HepG2 (cell line): ENCODE measurements around the gene HPD. TPM values are rescaled to one million over a fixed set of nuclear protein-coding genes. Genes with fewer than 3 reads are reported as not detected.

Experiments used
- ATAC-seq: fragments of 200-7000 bp; cut with Tn5 transposase; 3 replicates; pipeline ENCODE4 v1.9.1; 2020; ENCODE audit warnings: mild to moderate bottlenecking, moderate library complexity
- BruUV-seq: library from RNA; stranded (reverse); fragments of 400-500 nt; replicated peaks from 2 replicates; lab custom pipeline; 2021; lab: Mats Ljungman, UMichigan
- CTCF ChIA-PET: fragments of 300-600 bp; formaldehyde crosslinking; extraction: SDS; loops from one replicate; lab custom pipeline; 2021; ENCODE audit warnings: low total read pairs, inconsistent platforms, low intra/inter-chr PET ratio; lab: Yijun Ruan, JAX
- POLR2A ChIA-PET: fragments of 350-600 bp; sonication (Branson Sonifier 250); formaldehyde crosslinking; loops from one replicate; lab custom pipeline; 2020; ENCODE audit warnings: antibody characterized with exemption, inconsistent platforms; lab: Yijun Ruan, JAX
- DNase-seq: peaks from one replicate; pipeline ENCODE4 v3.0.0-alpha.2; 2015; ENCODE audit warnings: low spot score
- FAIRE-seq: peaks from 3 replicates; lab custom pipeline; 2011; peaks lifted over from hg19 to GRCh38; lab: Jason Lieb, UNC
- H2AFZ ChIP-seq: one replicate; pipeline ENCODE4 v1.6.1; 2011; ENCODE audit warnings: low read length, inconsistent platforms
- H3K27ac ChIP-seq: fragments of 300-600 bp; 3 replicates; pipeline ENCODE4 v1.8.0; 2011; ENCODE audit warnings: mixed run types, mild to moderate bottlenecking, mixed read lengths, low read length, inconsistent platforms; ENCODE audit not compliant: insufficient read depth; ENCODE audit errors: extremely low read length
- H3K27me3 ChIP-seq, 2 experiments: fragments of 200-600 bp in 1 of 2; 2 replicates in 1 of 2; 3 replicates in 1 of 2; pipeline versions ENCODE4 v1.6.0 to v1.8.0; 2011; ENCODE audit warnings: low read length in 2 of 2, mild to moderate bottlenecking in 2 of 2, moderate library complexity in 2 of 2, inconsistent platforms in 1 of 2; ENCODE audit not compliant: insufficient read depth in 2 of 2, control insufficient read depth in 1 of 2
- H3K36me3 ChIP-seq, 2 experiments: fragments of 200-600 bp in 1 of 2; replicated peaks in 1 of 2; 2 replicates in 1 of 2; 3 replicates in 1 of 2; pipeline versions ENCODE4 v1.5.1 to v1.8.0; 2011; ENCODE audit warnings: low read length in 2 of 2, inconsistent platforms in 1 of 2; ENCODE audit not compliant: insufficient read depth in 2 of 2, control insufficient read depth in 1 of 2
- H3K4me1 ChIP-seq: 2 replicates; pipeline ENCODE4 v1.5.1; 2012; ENCODE audit warnings: low read length, inconsistent platforms; ENCODE audit not compliant: insufficient read depth
- H3K4me2 ChIP-seq: 2 replicates; pipeline ENCODE4 v1.6.0; 2011; ENCODE audit warnings: low read depth, low read length, inconsistent platforms
- H3K4me3 ChIP-seq, 3 experiments: fragments of 200-600 bp in 1 of 3; sonication (generic), shearing (Covaris generic) in 1 of 3; replicated peaks in 1 of 3; 2 replicates each; pipeline ENCODE4 v1.5.1; 2011 to 2016; ENCODE audit warnings: low read length in 3 of 3, inconsistent platforms in 2 of 3, low read depth in 2 of 3, mild to moderate bottlenecking in 2 of 3, control low read depth in 1 of 3, mixed read lengths in 1 of 3; ENCODE audit not compliant: insufficient read depth in 1 of 3
- H3K79me2 ChIP-seq: one replicate; pipeline ENCODE4 v1.6.1; 2011; ENCODE audit warnings: low read length, inconsistent platforms; ENCODE audit not compliant: insufficient read depth
- H3K9ac ChIP-seq: 2 replicates; pipeline ENCODE4 v1.6.0; 2011; ENCODE audit warnings: mild to moderate bottlenecking, low read depth, low read length, inconsistent platforms; ENCODE audit not compliant: insufficient read depth
- H3K9me3 ChIP-seq: 2 replicates; pipeline ENCODE4 v1.5.1; 2012; ENCODE audit warnings: mild to moderate bottlenecking, low read length
- H4K20me1 ChIP-seq: 2 replicates; pipeline ENCODE4 v1.6.0; 2011; ENCODE audit warnings: inconsistent platforms, mild to moderate bottlenecking, low read length, moderate library complexity; ENCODE audit not compliant: insufficient read depth
- ATF7-NPFF ChIP-seq: sonication (generic); formaldehyde crosslinking; IDR thresholded peaks from 2 replicates; pipeline ENCODE4 v1.8.1; 2023; ENCODE audit warnings: mild to moderate bottlenecking, low read depth, missing genetic modification reagents, moderate library complexity
- EP300 ChIP-seq, 3 experiments: sonication (generic) in 1 of 3; formaldehyde crosslinking in 1 of 3; IDR thresholded peaks; 2 replicates each; pipeline versions ENCODE4 v1.5.1 to v1.6.1; 2011 to 2020; ENCODE audit warnings: low read depth in 2 of 3, low read length in 2 of 3, borderline replicate concordance in 1 of 3, improper control_type of control experiment in 1 of 3, mild to moderate bottlenecking in 1 of 3, missing genetic modification reagents in 1 of 3, moderate library complexity in 1 of 3
- HOXA7 ChIP-seq: sonication (generic); formaldehyde crosslinking; IDR thresholded peaks from 2 replicates; pipeline ENCODE4 v1.8.1; 2022; ENCODE audit warnings: mild to moderate bottlenecking, missing genetic modification reagents, moderate library complexity
- LCORL ChIP-seq, 2 experiments: fragments of 450-650 bp in 1 of 2; sonication (generic) in 1 of 2; formaldehyde crosslinking in 1 of 2; IDR thresholded peaks; 2 replicates each; pipeline versions ENCODE4 v1.5.0 to v1.6.1; 2017 to 2020; ENCODE audit warnings: antibody characterized with exemption in 1 of 2, missing genetic modification reagents in 1 of 2
- PHF8 ChIP-seq: sonication (generic); formaldehyde crosslinking; IDR thresholded peaks from 2 replicates; pipeline ENCODE4 v1.5.0; 2020; ENCODE audit warnings: missing genetic modification reagents
- TBX2 ChIP-seq: sonication (generic); formaldehyde crosslinking; IDR thresholded peaks from 2 replicates; pipeline ENCODE4 v1.5.0; 2020; ENCODE audit warnings: missing genetic modification reagents, mild to moderate bottlenecking, borderline replicate concordance
- YY1 ChIP-seq: IDR thresholded peaks from 2 replicates; pipeline ENCODE4 v1.6.1; 2011; ENCODE audit warnings: low read length, low read depth, moderate library complexity, mild to moderate bottlenecking; ENCODE audit not compliant: insufficient read depth, insufficient replicate concordance
- ZBTB38 ChIP-seq: sonication (generic); formaldehyde crosslinking; IDR thresholded peaks from 2 replicates; pipeline ENCODE4 v1.5.1; 2020; ENCODE audit warnings: mild to moderate bottlenecking, missing genetic modification reagents
- ZMYM3 ChIP-seq: sonication (generic); formaldehyde crosslinking; IDR thresholded peaks from 2 replicates; pipeline ENCODE4 v1.5.1; 2020; ENCODE audit warnings: mild to moderate bottlenecking, missing genetic modification reagents
- ZNF276 ChIP-seq: sonication (generic); formaldehyde crosslinking; IDR thresholded peaks from 2 replicates; pipeline ENCODE4 v1.4.0; 2020; ENCODE audit warnings: mild to moderate bottlenecking, low read depth, missing genetic modification reagents
- ZNF335 ChIP-seq: sonication (generic); formaldehyde crosslinking; IDR thresholded peaks from 2 replicates; pipeline ENCODE4 v1.4.0; 2020; ENCODE audit warnings: missing genetic modification reagents
- ZNF557 ChIP-seq: sonication (generic); formaldehyde crosslinking; IDR thresholded peaks from 2 replicates; pipeline ENCODE4 v1.4.0; 2020; ENCODE audit warnings: missing genetic modification reagents
- ZNF564 ChIP-seq: sonication (generic); formaldehyde crosslinking; IDR thresholded peaks from 2 replicates; pipeline ENCODE4 v1.8.1; 2023; ENCODE audit warnings: mild to moderate bottlenecking, missing genetic modification reagents
- ZNF772 ChIP-seq: sonication (generic); formaldehyde crosslinking; IDR thresholded peaks from 2 replicates; pipeline ENCODE4 v1.5.0; 2020; ENCODE audit warnings: mild to moderate bottlenecking, missing genetic modification reagents
- ZNF775 ChIP-seq: sonication (generic); formaldehyde crosslinking; IDR thresholded peaks from 2 replicates; pipeline ENCODE4 v1.4.0; 2020; ENCODE audit warnings: missing genetic modification reagents, mild to moderate bottlenecking, moderate library complexity, borderline replicate concordance
- ZNF776 ChIP-seq: sonication (generic); formaldehyde crosslinking; IDR thresholded peaks from 2 replicates; pipeline ENCODE4 v1.4.0; 2020; ENCODE audit warnings: mild to moderate bottlenecking, missing genetic modification reagents
- WGBS: methylation state at CpG from one replicate; pipeline ENCODE4 v1.1.6; 2017; ENCODE audit warnings: low lambda C conversion rate; 5-methylcytosine and 5-hydroxymethylcytosine counted together
- in situ Hi-C: cut with HindIII; loops from 2 replicates; pipeline ENCODE4 v1.10.0; 2017; ENCODE audit warnings: low pct_unique_long_range_greater_than_20kb; ENCODE audit not compliant: extremely low pct_ligation_motif_present
- intact Hi-C: fragments of 100-400 bp; cut with micrococcal nuclease; formaldehyde crosslinking; loops from one replicate; pipeline ENCODE4 v1.10.0; 2022; ENCODE audit not compliant: unreplicated experiment
- polyA plus RNA-seq, 8 experiments: library from polyadenylated mRNA; depleted of rRNA in 3 of 8; stranded (reverse) in 7 of 8; unstranded in 1 of 8; fragments of >200 nt; fragmentation: Illumina TruSeq in 4 of 8; extraction: Trizol in 4 of 8; gene quantifications; 2 replicates each; pipeline versions ENCODE4 v1.2.1 to v1.2.3, GENCODE V29; 2011 to 2016; ENCODE audit warnings: low read depth in 4 of 8, missing spikeins in 1 of 8, mixed read lengths in 1 of 8; ENCODE audit not compliant: insufficient read depth in 1 of 8
- total RNA-seq, 5 experiments: library from RNA; depleted of rRNA; stranded (reverse); fragments of >200 nt; fragmentation: Illumina TruSeq; extraction: Trizol; gene quantifications; 2 replicates each; pipeline ENCODE4 v1.2.3, GENCODE V29; 2016; ENCODE audit warnings: low read depth in 1 of 5

The HPD gene
- total and polyA plus RNA-seq, 2 of the 13 experiments (the other 11 are each of a cell fraction or from before 2014, with no cell fraction given), result 120 to 195 TPM

- H2AFZ ChIP-seq, result no peak overlapping the region
- H3K36me3 ChIP-seq, result no peaks in the 10 kb centered on the region
- TF ChIP-seq ZNF775 (CRISPR knock-in tag), result no peak
- H3K4me1 ChIP-seq, result peaks cover 24% of the 10 kb centered on the region
- 91% methylated on average over 4 of the region's 4 CpGs for WGBS
- H3K27me3 ChIP-seq, result no peaks in the 10 kb centered on the region
- DNase-seq (no peak), ATAC-seq (no peak), FAIRE-seq (no peak)
- H3K27ac ChIP-seq, result no peak overlapping the region
- in situ Hi-C loops, result no loop called here
- POLR2A ChIA-PET, result interaction anchor here (0.9 kb wide), 1 partner anchor 10 kb away, joined by 3 read pairs; no protein-coding TSS in a partner anchor
- H4K20me1 ChIP-seq, result no peaks in the 10 kb centered on the region
- no peak overlapping the region for H3K9ac ChIP-seq
- no peaks in the 10 kb centered on the region for H3K9me3 ChIP-seq
- intact Hi-C loops, result no loop called here
- BruUV-seq, result no TSS peak
- H3K79me2 ChIP-seq, result no peaks in the 10 kb centered on the region
- CTCF ChIA-PET, result no interaction called here
- H3K4me2 ChIP-seq, result no peak overlapping the region
- H3K4me3 ChIP-seq, result no peak overlapping the region
Observed at GRCh38 chr12:121866331-121866730, 7.7 kb upstream of the HPD start.

DNA sequence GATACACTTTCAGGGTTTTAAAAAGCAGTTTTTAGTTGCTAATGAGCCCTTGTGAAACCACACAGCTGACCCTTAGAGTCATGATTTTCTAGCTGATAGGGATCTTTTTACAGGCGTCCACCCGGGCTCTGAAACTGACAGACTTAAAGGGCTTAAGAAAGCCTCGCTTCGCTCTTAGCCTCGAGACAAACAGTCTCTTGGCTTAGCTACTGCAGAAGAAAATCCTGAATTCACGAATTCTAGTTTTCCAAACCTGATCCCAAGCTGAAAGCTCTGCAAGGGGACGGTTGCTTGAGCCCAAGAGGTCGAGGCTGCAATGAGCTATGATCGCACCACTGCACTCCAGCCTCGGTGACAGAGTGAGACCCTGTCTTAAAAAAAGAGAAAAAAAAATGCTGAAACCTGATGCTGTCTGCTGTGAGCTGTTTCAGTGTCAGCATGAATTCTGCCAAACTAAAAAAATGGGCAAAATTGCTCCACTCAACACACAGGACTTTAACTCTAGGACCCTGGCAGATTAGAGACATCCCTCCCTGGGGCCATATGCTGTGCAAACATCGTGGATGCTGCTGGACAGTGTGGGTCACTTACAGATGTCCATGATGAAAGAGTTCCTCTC, 3.1 kb upstream of the HPD start:
- FAIRE-seq, result peak; percentile 66
- Histone ChIP-seq H3K9ac (peak overlapping the region; percentile 47), H3K27ac (peak overlapping the region; percentile 78), H3K4me2 (peak overlapping the region; percentile 72), H3K4me1 (peaks cover 70% of the 10 kb centered on the region), H3K4me3 (peak overlapping the region in 1 of 3 experiments; percentile 32; a peak in 1 of 6 replicates), H3K27me3 (no peaks in the 10 kb centered on the region; a peak in 1 of 5 replicates), H4K20me1 (no peaks in the 10 kb centered on the region), H3K79me2 (peaks cover 10% of the 10 kb centered on the region), H2AFZ (no peak overlapping the region), H3K9me3 (no peaks in the 10 kb centered on the region), H3K36me3 (no peaks in the 10 kb centered on the region)
- 12% methylated on average over 11 of the region's 11 CpGs for WGBS
- in situ Hi-C loops (no loop called here), intact Hi-C loops (no loop called here)
- ChIA-PET POLR2A (interaction anchor here (0.7 to 6.4 kb wide), 6 partner anchors 11 to 66 kb away, joined by 3 to 52 read pairs (median 6); partner anchors contain the start of genes PSMD9 and SETD1B), CTCF (no interaction called here)
- DNase-seq, result peak; percentile 45
- ATAC-seq, result no peak
- BruUV-seq, result no TSS peak
- TF ChIP-seq ZBTB38 (CRISPR knock-in tag), result no peak
- TF ChIP-seq YY1, result peak; percentile 41
- TF ChIP-seq ZNF335 (CRISPR knock-in tag), result no peak
- TF ChIP-seq ZNF564 (CRISPR knock-in tag), result no peak
- TF ChIP-seq LCORL (IDR thresholded peaks at IDR 0.05), result no peak
- 0 out of 2 replicates have a peak, but pooled peaks have one; percentile 24 for TF ChIP-seq LCORL (CRISPR knock-in tag; IDR thresholded peaks at IDR 0.05)
- no peak for TF ChIP-seq ZNF557
- TF ChIP-seq EP300 (IDR thresholded peaks at IDR 0.05; ENCODE audit: low read depth in 2 of 2, low read length in 2 of 2), result peak in 1 of 2 experiments; percentile 21; a peak in 1 of 4 replicates
- TF ChIP-seq EP300 (CRISPR knock-in tag; IDR thresholded peaks at IDR 0.05; ENCODE audit: borderline replicate concordance), result no peak
- TF ChIP-seq HOXA7 (CRISPR knock-in tag), result no peak
- TF ChIP-seq PHF8 (CRISPR knock-in tag), result no peak
- no peak for TF ChIP-seq ATF7-NPFF (CRISPR knock-in tag)
- no peak for TF ChIP-seq ZNF776 (CRISPR knock-in tag)
- no peak for TF ChIP-seq ZNF772 (CRISPR knock-in tag)
- TF ChIP-seq ZMYM3, result 0 out of 2 replicates have a peak, but pooled peaks have one; percentile 26
- TF ChIP-seq ZNF276 (CRISPR knock-in tag), result no peak
- no peak for TF ChIP-seq TBX2 (CRISPR knock-in tag)
